Gastroesophageal sphincter (tissue), 3 donors: Measurements from ENCODE around the gene JSRP1.

ENCODE experiments used
- EP300 ChIP-seq: sonication (generic); formaldehyde crosslinking; IDR thresholded peaks from one replicate; pipeline ENCODE4 v1.6.1; 2017; ENCODE audit warnings: antibody characterized with exemption, mild to moderate bottlenecking
- POLR2A ChIP-seq, 2 donors: fragments of 450-650 bp; IDR thresholded peaks; one replicate each; pipeline ENCODE4 v1.6.1; 2017; ENCODE audit warnings: antibody characterized with exemption in 2 of 2, mild to moderate bottlenecking in 2 of 2, moderate library complexity in 1 of 2
- POLR2AphosphoS5 ChIP-seq: sonication (generic); formaldehyde crosslinking; IDR thresholded peaks from one replicate; pipeline ENCODE4 v1.6.1; 2017; ENCODE audit warnings: antibody characterized with exemption
- TF ChIP-seq, protein P1 (sequence below), 4 experiments: fragments of 200-600 bp in 2 of 4; fragments of 450-650 bp in 2 of 4; sonication (generic) in 1 of 4; IDR thresholded peaks; one replicate each; pipeline ENCODE4 v1.5.1; 2017 to 2019; ENCODE audit warnings: antibody characterized with exemption in 4 of 4, mild to moderate bottlenecking in 2 of 4, moderate library complexity in 2 of 4

DNA sequence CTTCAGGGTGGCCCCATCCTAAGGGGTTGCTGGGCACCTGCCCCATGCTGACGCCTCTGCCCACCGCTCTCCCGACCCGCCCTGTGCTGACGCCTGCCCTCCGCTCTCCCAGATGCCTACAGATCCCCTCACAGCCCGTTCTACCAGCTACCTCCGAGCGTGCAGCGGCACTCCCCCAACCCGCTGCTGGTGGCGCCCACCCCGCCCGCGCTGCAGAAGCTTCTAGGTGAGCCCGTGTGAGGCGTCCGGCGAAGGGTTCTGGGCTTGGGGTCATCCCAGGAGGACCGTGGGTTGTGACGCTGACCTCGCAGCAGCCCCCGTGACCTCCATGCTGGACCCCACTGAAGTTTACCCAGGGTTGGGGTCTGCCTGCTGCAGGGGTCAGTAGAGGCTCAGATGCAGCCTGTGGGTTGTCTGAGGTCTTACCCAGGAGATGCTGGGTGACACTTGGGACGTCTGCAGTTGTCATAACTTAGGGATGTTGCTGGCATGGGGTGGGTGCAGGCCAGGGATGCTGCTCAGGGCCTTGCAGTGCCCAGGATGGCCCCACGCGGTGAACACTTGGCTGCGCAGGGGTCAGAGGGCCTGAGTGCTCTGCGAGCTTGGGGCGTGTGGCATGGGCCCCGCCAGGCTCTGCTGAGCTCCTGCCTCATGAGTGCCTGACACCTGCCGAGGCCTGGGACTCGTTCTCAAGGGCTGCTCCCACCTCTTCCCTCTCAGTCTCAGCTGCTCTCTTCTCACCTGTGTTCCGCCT lies 45.1 kb downstream of the JSRP1 start:
- TF ChIP-seq, protein P1, sequence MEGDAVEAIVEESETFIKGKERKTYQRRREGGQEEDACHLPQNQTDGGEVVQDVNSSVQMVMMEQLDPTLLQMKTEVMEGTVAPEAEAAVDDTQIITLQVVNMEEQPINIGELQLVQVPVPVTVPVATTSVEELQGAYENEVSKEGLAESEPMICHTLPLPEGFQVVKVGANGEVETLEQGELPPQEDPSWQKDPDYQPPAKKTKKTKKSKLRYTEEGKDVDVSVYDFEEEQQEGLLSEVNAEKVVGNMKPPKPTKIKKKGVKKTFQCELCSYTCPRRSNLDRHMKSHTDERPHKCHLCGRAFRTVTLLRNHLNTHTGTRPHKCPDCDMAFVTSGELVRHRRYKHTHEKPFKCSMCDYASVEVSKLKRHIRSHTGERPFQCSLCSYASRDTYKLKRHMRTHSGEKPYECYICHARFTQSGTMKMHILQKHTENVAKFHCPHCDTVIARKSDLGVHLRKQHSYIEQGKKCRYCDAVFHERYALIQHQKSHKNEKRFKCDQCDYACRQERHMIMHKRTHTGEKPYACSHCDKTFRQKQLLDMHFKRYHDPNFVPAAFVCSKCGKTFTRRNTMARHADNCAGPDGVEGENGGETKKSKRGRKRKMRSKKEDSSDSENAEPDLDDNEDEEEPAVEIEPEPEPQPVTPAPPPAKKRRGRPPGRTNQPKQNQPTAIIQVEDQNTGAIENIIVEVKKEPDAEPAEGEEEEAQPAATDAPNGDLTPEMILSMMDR (IDR thresholded peaks at IDR 0.05): no peak
- TF ChIP-seq POLR2A (IDR thresholded peaks at IDR 0.05) (no peak), POLR2AphosphoS5 (no peak), EP300 (no peak)
